ENCODE results near the gene C1orf141. TPM values are rescaled to one million over a fixed set of nuclear protein-coding genes. Genes with fewer than 3 reads are reported as not detected.
A peak's percentile ranks its signal among the peaks of the same experiment; 100 is the strongest.

C1orf141 gene
- total and polyA plus RNA-seq, 9 of the 15 experiments (the other 6 are each of a cell fraction or from before 2014, with no cell fraction given): not detected

- no peak for TF ChIP-seq ZNF217 (CRISPR knock-in tag; IDR thresholded peaks at IDR 0.05)
- TF ChIP-seq ZNF146 (CRISPR knock-in tag; IDR thresholded peaks at IDR 0.05; ENCODE audit: unreplicated experiment): no peak
- no peak for TF ChIP-seq GTF2E2 (tag; IDR thresholded peaks at IDR 0.05)
- no peak for TF ChIP-seq HOMEZ (CRISPR knock-in tag; IDR thresholded peaks at IDR 0.05)
- no peak for TF ChIP-seq RCOR1 (IDR thresholded peaks at IDR 0.05; ENCODE audit: borderline replicate concordance in 1 of 2, low read depth in 2 of 2, low read length in 2 of 2)
- TF ChIP-seq GTF2A2 (tag; IDR thresholded peaks at IDR 0.05): no peak
Measured at GRCh38 chr1:67053535-67053784, 81.3 kb downstream of the C1orf141 start (continued).

- ATAC-seq (peak; percentile 69), DNase-seq (ENCODE audit: extremely low read depth in 1 of 4, low spot score in 3 of 4) (peak in 3 of 4 experiments; percentile 31 to 71 (median 64)), FAIRE-seq (peak; percentile 83)
- no TSS peak for BruUV-seq (replicated peaks)
- Histone ChIP-seq H3K9me1 (ENCODE audit: control insufficient read depth, insufficient read depth, low read length) (no peaks in the 10 kb centered on the region), H3K9me3 (replicated peaks; ENCODE audit: control insufficient read depth, insufficient read depth, low read depth, low read length) (no peaks in the 10 kb centered on the region), H3K79me2 (ENCODE audit: control insufficient read depth, insufficient read depth, low read length) (peaks cover 26% of the 10 kb centered on the region), H3K27me3 (ENCODE audit: control insufficient read depth in 2 of 2, insufficient read depth in 2 of 2, low read length in 2 of 2) (no peaks in the 10 kb centered on the region), H3K27ac (ENCODE audit: extremely low read depth, low read depth, low read length) (peak overlapping the region; percentile 79), H3K4me3 (peak overlapping the region; percentile 71), H3K9ac (ENCODE audit: insufficient read depth in 1 of 2, low read depth in 2 of 2, low read length in 2 of 2) (peak overlapping the region; percentile 83 to 97), H4K20me1 (replicated peaks; ENCODE audit: control insufficient read depth, insufficient read depth, low read length) (no peaks in the 10 kb centered on the region), H3K36me3 (ENCODE audit: control insufficient read depth, insufficient read depth, low read length) (peaks cover 32% of the 10 kb centered on the region), H3K4me1 (replicated peaks in 1 of 2; ENCODE audit: control insufficient read depth in 2 of 2, insufficient read depth in 2 of 2, low read length in 2 of 2) (peaks cover 4 to 15% of the 10 kb centered on the region in 2 experiments; a peak in 3 of 5 replicates), H2AFZ (ENCODE audit: low read depth, low read length) (peak overlapping the region; percentile 98), H3K4me2 (ENCODE audit: insufficient read depth, low read length) (peak overlapping the region; percentile 85)
- under 1% methylated on average over 25 of the region's 25 CpGs for WGBS (ENCODE audit: insufficient coverage, low coverage, missing lambda C conversion rate)
- ChIA-PET POLR2A (interaction anchor here (0.7 to 1.6 kb wide), 3 partner anchors 13 to 29 kb away, joined by 3 to 4 read pairs (median 3); no protein-coding TSS in a partner anchor), CTCF (ENCODE audit: low intra/inter-chr PET ratio) (interaction anchor here (0.5 kb wide), 1 partner anchor 19 kb away, joined by 6 read pairs; no protein-coding TSS in a partner anchor)
- intact Hi-C loops (cut with micrococcal nuclease) (loop anchor here (5.0 kb wide), 3 partner anchors 56 to 154 kb away; no protein-coding TSS in a partner anchor), in situ Hi-C loops (cut with MboI) (no loop called here)
- no peak for TF ChIP-seq MED1 (CRISPR knock-in tag; IDR thresholded peaks at IDR 0.05; ENCODE audit: borderline replicate concordance)
Measured at GRCh38 chr1:67052741-67053534, 81.8 kb downstream of the C1orf141 start.
